Neuron (in vitro differentiated cells): ENCODE results near the gene POLR3C.

Source experiments
- H2AFZ ChIP-seq: one replicate; pipeline ENCODE4 v1.6.1; 2013; ENCODE audit warnings: low read depth, mild to moderate bottlenecking, inconsistent platforms, low read length, moderate library complexity
- H3K27me3 ChIP-seq: one replicate; pipeline ENCODE4 v1.6.1; 2013; ENCODE audit warnings: low read length; ENCODE audit not compliant: insufficient read depth
- H3K36me3 ChIP-seq: one replicate; pipeline ENCODE4 v1.6.1; 2013; ENCODE audit warnings: low read length; ENCODE audit not compliant: insufficient read depth
- H3K4me1 ChIP-seq: one replicate; pipeline ENCODE4 v1.6.1; 2013; ENCODE audit warnings: low read length; ENCODE audit not compliant: insufficient read depth
- H3K4me3 ChIP-seq: 2 replicates; pipeline ENCODE4 v1.5.1; 2013; ENCODE audit warnings: mild to moderate bottlenecking, low read length, moderate library complexity
- H3K9me3 ChIP-seq: one replicate; pipeline ENCODE4 v1.6.1; 2013; ENCODE audit warnings: low read length

Gene POLR3C

DNA sequence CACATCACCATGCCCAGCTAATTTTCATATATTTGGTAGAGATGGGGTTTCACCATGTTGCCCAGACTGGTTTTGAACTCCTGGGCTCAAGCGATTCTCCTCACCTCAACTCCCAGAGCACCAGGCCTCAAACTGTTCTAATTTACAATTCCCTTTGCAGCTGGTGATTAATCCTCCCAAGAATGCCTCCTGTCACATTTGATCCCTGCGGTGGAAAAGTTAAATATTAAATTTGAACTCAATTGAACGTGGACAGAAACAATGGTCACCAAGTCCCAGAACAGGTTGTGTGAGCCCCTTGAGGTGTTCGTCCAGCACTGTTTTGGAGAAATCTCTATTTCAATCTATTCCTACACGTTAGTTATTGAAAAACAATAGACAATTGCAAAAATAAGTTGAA, 63.6 kb downstream of the POLR3C start:
- Histone ChIP-seq H3K27me3 (peaks cover 32% of the 10 kb centered on the region), H3K36me3 (no peaks in the 10 kb centered on the region), H2AFZ (no peak overlapping the region), H3K4me1 (peaks cover 13% of the 10 kb centered on the region), H3K4me3 (no peak overlapping the region), H3K9me3 (no peaks in the 10 kb centered on the region)

DNA sequence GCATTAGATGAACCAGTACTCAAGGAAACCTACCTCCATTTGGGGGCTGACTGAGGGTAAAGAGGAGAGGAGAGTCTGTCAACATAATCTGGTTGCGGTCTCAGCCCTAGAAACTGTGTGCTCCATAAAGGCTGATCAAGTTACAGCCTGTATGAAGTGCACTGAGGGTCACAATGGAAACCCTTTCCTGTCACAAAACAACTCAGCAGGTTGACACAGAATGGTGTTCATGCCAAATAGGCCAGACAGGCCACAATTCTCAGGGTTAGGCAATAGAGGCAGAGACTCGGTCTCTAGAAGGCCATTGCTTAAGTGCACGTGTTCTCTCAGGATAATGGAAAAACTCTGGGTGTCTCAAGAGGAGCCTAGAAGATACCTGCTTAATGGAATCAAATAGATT, 65.7 kb downstream of the POLR3C start:
- Histone ChIP-seq H3K4me3 (no peak overlapping the region), H3K27me3 (peaks cover 15% of the 10 kb centered on the region), H3K9me3 (no peaks in the 10 kb centered on the region)

DNA sequence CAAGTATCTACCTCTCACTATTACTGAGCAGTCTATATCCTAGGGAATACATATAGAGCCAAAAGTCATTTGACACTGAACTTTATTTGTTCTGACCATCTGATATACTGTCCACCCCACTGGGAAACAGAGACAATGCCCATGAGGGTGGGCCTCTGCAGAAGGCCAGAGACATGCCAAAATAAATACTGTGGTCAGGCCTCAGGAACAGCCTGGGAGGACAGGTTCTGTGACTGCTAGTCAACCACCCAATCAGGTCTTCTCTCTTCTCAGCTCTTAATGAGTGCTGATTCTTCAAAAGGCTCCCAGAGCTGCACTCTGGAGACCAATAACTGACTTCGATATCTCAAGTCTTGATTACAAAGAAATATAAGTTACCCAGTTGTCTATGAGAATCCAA, 67.1 kb downstream of the POLR3C start:
- H3K9me3 ChIP-seq = no peaks in the 10 kb centered on the region
- H2AFZ ChIP-seq = no peak overlapping the region
- H3K36me3 ChIP-seq = no peaks in the 10 kb centered on the region
- H3K27me3 ChIP-seq = peaks cover 11% of the 10 kb centered on the region
- H3K4me1 ChIP-seq = peaks cover 10% of the 10 kb centered on the region
- H3K4me3 ChIP-seq = no peak overlapping the region

More for the DNA sequence above, 65.7 kb downstream of the POLR3C start:
- Histone ChIP-seq H3K36me3 (no peaks in the 10 kb centered on the region), H2AFZ (no peak overlapping the region), H3K4me1 (peaks cover 13% of the 10 kb centered on the region)

DNA sequence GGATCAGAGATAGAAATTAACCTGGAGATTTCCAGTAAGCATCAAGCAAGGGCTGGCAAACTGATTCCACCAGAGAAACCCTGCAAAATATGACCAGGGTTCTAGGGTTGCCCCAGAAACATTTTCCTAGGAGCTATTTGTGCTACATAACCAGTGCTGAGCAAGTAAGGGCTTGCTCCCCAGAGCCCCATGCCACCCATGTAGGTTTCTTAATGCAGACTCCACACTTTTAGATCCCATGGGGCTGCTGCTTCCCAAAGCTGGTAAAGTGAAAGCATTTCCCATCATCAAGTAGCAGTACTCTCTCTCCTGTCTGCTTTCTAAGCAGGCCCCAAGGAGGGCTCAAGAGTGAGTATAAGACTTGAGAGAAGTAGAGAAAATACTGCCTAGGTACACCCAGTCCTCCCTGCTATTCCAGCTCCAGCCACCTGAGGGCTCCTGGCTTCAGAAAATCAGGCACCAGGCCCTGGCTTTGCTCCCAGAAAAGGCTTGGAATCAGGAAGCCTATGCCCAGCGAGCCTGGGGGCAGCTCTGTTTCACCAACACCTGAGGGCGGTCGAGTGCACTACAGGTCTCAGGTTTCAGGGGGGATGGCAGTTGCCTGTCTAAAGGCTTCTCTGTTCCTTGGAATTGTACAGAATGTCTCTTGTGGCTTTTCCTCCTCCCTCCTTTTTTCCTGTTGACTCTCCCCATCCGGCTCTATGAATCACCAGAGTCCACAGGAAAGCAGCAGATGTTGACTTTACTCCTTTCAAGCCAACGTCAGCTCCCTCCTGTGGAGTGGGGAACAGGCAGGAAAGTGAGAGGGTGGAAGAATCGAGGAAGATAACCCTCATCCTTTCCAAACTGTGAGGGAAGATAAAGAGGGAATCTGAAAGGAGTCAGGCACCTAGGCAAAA, 67.8 kb downstream of the POLR3C start:
- peaks cover 6% of the 10 kb centered on the region for H3K27me3 ChIP-seq
- H3K4me3 ChIP-seq = no peak overlapping the region
- no peak overlapping the region for H2AFZ ChIP-seq
- no peaks in the 10 kb centered on the region for H3K36me3 ChIP-seq
- no peaks in the 10 kb centered on the region for H3K9me3 ChIP-seq
- H3K4me1 ChIP-seq = peaks cover 10% of the 10 kb centered on the region

DNA sequence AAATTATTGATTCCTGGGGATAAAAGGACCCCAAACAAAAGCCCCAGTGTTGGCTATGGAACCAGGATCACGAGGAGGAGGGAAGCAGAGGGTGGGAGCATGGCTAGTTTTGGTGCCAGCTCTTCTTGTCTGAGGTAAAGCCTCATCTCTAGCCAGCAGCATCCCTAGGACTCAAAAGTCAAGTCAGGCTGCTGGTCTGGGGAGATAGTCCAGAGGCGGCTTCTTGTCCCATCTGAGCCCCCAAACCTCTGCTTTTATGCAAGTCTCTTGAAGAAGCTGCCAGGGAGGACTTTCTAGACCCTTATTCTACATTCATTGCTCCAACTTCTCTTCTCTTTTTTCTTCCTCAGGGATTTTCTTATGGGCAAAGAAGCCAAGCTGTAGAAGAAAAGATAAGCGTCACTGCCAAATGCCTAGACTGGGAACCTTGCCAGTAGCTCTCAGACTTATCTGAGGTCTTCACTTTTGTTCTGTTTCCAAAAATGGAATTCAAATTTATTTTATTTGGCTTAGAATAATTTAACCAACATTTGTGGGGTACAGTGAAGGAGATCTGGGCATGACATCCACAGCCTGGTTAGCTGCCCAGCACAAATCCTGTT, 68.6 kb downstream of the POLR3C start:
- Histone ChIP-seq H3K9me3 (no peaks in the 10 kb centered on the region), H3K4me3 (no peak overlapping the region), H2AFZ (no peak overlapping the region), H3K4me1 (peaks cover 10% of the 10 kb centered on the region), H3K36me3 (no peaks in the 10 kb centered on the region), H3K27me3 (peaks cover 5% of the 10 kb centered on the region)

DNA sequence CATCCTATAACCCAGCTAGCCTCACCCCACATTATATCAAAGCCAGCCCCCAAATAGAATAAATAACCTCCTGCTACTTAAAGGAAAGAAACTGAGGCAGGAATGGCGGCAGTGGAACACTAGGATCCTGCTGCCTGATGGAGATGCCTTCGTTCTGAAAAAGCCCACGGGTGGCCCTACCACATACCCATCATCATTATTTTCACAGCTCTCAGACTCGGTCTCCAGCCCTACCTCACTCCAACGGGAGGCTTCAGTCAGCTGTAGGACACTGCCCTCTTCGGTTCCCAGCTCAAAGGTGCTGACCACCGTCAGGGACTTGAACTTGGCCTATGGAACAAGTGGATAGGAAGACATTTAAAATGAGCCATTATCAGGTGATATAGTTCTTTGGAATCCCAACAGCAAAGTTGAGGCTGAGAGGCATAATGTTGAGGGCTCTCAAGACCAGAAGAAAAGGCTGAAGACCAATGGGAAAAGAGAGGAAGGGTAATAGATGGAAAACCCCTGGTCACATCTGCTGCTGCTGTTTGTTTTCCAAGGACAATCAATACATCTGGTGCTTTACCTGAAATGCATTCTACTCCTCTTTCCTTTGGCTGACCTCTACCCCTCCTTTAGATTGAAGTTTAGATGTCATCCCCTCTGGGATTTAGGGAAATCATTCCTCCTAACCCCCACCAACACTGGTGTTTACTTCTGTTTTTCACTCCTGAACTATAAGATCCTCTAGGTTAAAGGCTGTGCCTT, 69.5 kb downstream of the POLR3C start:
- no peak overlapping the region for H3K4me3 ChIP-seq
- peaks cover 5% of the 10 kb centered on the region for H3K27me3 ChIP-seq
- peaks cover 15% of the 10 kb centered on the region for H3K4me1 ChIP-seq
- H3K9me3 ChIP-seq = no peaks in the 10 kb centered on the region
- no peak overlapping the region for H2AFZ ChIP-seq
- no peaks in the 10 kb centered on the region for H3K36me3 ChIP-seq
